ENCODE data around the gene PCDHA3.

DNA sequence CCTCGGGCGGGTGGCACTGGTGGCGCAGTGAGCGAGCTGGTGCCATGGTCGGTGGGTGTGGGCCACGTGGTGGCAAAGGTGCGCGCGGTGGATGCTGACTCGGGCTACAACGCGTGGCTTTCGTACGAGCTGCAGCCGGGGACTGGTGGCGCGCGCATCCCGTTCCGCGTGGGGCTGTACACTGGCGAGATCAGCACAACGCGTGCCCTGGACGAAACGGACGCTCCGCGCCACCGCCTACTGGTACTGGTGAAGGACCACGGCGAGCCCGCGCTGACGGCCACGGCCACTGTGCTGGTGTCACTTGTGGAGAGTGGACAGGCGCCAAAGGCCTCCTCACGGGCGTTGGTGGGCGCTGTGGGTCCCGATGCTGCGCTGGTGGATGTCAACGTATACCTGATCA, 8.0 kb downstream of the PCDHA3 start:
- TF ChIP-seq TAF1 (IDR thresholded peaks at IDR 0.05; ENCODE audit: low read depth, low read length), result no peak
- TF ChIP-seq POLR2AphosphoS5 (IDR thresholded peaks at IDR 0.05; ENCODE audit: low read depth, low read length), result no peak
- TF ChIP-seq POLR2A (IDR thresholded peaks at IDR 0.05; ENCODE audit: low read depth, low read length), result no peak
- TF ChIP-seq SPI1 (IDR thresholded peaks at IDR 0.05; ENCODE audit: low read depth, low read length), result no peak
